HUES64 (cell line): ENCODE results near the gene C19orf38.

Experiments used
- H3K27ac ChIP-seq: 2 replicates; pipeline ENCODE4 v1.7.0; 2013; ENCODE audit warnings: low read depth, low read length, inconsistent platforms
- H3K27me3 ChIP-seq: 2 replicates; pipeline ENCODE4 v1.6.1; 2013; ENCODE audit warnings: mild to moderate bottlenecking, low read length; ENCODE audit not compliant: insufficient read depth
- H3K36me3 ChIP-seq: 2 replicates; pipeline ENCODE4 v1.6.1; 2013; ENCODE audit warnings: mild to moderate bottlenecking, low read length; ENCODE audit not compliant: insufficient read depth
- H3K4me1 ChIP-seq: 2 replicates; pipeline ENCODE4 v1.6.1; 2013; ENCODE audit warnings: mild to moderate bottlenecking, low read length, moderate library complexity; ENCODE audit not compliant: insufficient read depth
- H3K4me3 ChIP-seq: 2 replicates; pipeline ENCODE4 v1.5.1; 2013; ENCODE audit warnings: mild to moderate bottlenecking, low read length, moderate library complexity
- H3K9ac ChIP-seq: 2 replicates; pipeline ENCODE4 v1.6.1; 2013; ENCODE audit warnings: mild to moderate bottlenecking, low read depth, low read length
- H3K9me3 ChIP-seq: 2 replicates; pipeline ENCODE4 v1.6.1; 2013; ENCODE audit warnings: low read depth, low read length; ENCODE audit not compliant: insufficient read depth
- WGBS: fragments of 150-250, 120-280 bp; methylation state at CpG from one replicate; pipeline ENCODE4 v1.1.7; 2013; ENCODE audit warnings: missing lambda C conversion rate; 5-methylcytosine and 5-hydroxymethylcytosine counted together

Gene C19orf38

GRCh38 chr19:10918359-10918758, 70.1 kb downstream of the C19orf38 start:
- Histone ChIP-seq H3K27me3 (no peaks in the 10 kb centered on the region), H3K36me3 (peaks cover 80% of the 10 kb centered on the region), H3K4me1 (no peaks in the 10 kb centered on the region), H3K9me3 (no peaks in the 10 kb centered on the region), H3K4me3 (no peak overlapping the region), H3K9ac (no peak overlapping the region), H3K27ac (no peak overlapping the region)
- WGBS: 89% methylated on average over 11 of the region's 11 CpGs
